Liver (tissue), 9 donors: ENCODE data around the gene CKMT2. TPM values are rescaled to one million over a fixed set of nuclear protein-coding genes. Genes with fewer than 3 reads are reported as not detected.

ENCODE experiments used
- DNase-seq: peaks from one replicate; pipeline ENCODE4 v3.0.0-alpha.2; 2017; ENCODE audit warnings: low spot score
- H3K27ac ChIP-seq, 2 donors: one replicate each; pipeline ENCODE4 v1.7.0; 2013; ENCODE audit warnings: inconsistent platforms in 2 of 2, low read length in 2 of 2, control low read depth in 1 of 2, low read depth in 1 of 2, mild to moderate bottlenecking in 1 of 2
- H3K27me3 ChIP-seq, 4 donors: one replicate each; pipeline versions ENCODE4 v1.6.1 to v1.7.0; 2013; ENCODE audit warnings: low read length in 3 of 4, inconsistent platforms in 1 of 4, mild to moderate bottlenecking in 1 of 4, moderate library complexity in 1 of 4; ENCODE audit not compliant: control insufficient read depth in 4 of 4, insufficient read depth in 4 of 4
- H3K36me3 ChIP-seq, 4 donors: one replicate each; pipeline versions ENCODE4 v1.6.1 to v1.7.0; 2013; ENCODE audit warnings: low read length in 3 of 4, mild to moderate bottlenecking in 3 of 4, low read depth in 1 of 4, moderate library complexity in 1 of 4; ENCODE audit not compliant: control insufficient read depth in 4 of 4, insufficient read depth in 3 of 4
- H3K4me1 ChIP-seq, 4 donors: one replicate each; pipeline versions ENCODE4 v1.6.1 to v1.7.0; 2013; ENCODE audit warnings: low read length in 3 of 4, mild to moderate bottlenecking in 3 of 4, moderate library complexity in 1 of 4; ENCODE audit not compliant: control insufficient read depth in 4 of 4, insufficient read depth in 4 of 4
- H3K4me3 ChIP-seq, 3 donors: one replicate each; pipeline versions ENCODE4 v1.6.1 to v1.7.0; 2013; ENCODE audit warnings: low read length in 3 of 3, control low read depth in 1 of 3, low read depth in 1 of 3, mild to moderate bottlenecking in 1 of 3
- H3K9ac ChIP-seq, 2 donors: one replicate each; pipeline ENCODE4 v1.7.0; 2013; ENCODE audit warnings: low read length in 2 of 2, mild to moderate bottlenecking in 2 of 2, moderate library complexity in 2 of 2, control low read depth in 1 of 2, low read depth in 1 of 2
- H3K9me3 ChIP-seq, 4 donors: one replicate each; pipeline versions ENCODE4 v1.6.1 to v1.7.0; 2013; ENCODE audit warnings: low read length in 3 of 4; ENCODE audit not compliant: control insufficient read depth in 4 of 4
- ATF3 ChIP-seq: IDR thresholded peaks from 2 replicates; pipeline ENCODE4 v1.6.1; 2016; ENCODE audit warnings: antibody characterized with exemption
- CTCF ChIP-seq: fragments of 150-350 bp; IDR thresholded peaks from 2 replicates; pipeline ENCODE4 v1.5.1; 2017; ENCODE audit warnings: improper control_type of control experiment, low read depth, low read length; ENCODE audit not compliant: missing input control
- EGR1 ChIP-seq, 2 donors: IDR thresholded peaks; 2 replicates each; pipeline ENCODE4 v1.6.1; 2016 to 2018; ENCODE audit warnings: antibody characterized with exemption in 2 of 2, low read depth in 2 of 2
- FOXA1 ChIP-seq: IDR thresholded peaks from 2 replicates; pipeline ENCODE4 v1.6.1; 2016; ENCODE audit warnings: antibody characterized with exemption
- FOXA2 ChIP-seq: IDR thresholded peaks from 2 replicates; pipeline ENCODE4 v1.6.1; 2016; ENCODE audit warnings: antibody characterized with exemption
- GABPA ChIP-seq, 2 donors: IDR thresholded peaks in 1 of 2; conservative IDR thresholded peaks in 1 of 2; 2 replicates each; pipeline ENCODE4 v1.6.1; 2016; ENCODE audit warnings: antibody characterized with exemption in 2 of 2, mild to moderate bottlenecking in 1 of 2, moderate library complexity in 1 of 2
- HNF4A ChIP-seq, 2 donors: conservative IDR thresholded peaks; 2 replicates each; pipeline ENCODE4 v1.6.1; 2016; ENCODE audit warnings: antibody characterized with exemption in 2 of 2, mild to moderate bottlenecking in 2 of 2
- HNF4G ChIP-seq: IDR thresholded peaks from 2 replicates; pipeline ENCODE4 v1.6.1; 2016; ENCODE audit warnings: antibody characterized with exemption
- JUND ChIP-seq, 2 donors: IDR thresholded peaks; 2 replicates each; pipeline ENCODE4 v1.6.1; 2016; ENCODE audit warnings: antibody characterized with exemption in 2 of 2
- MAX ChIP-seq: IDR thresholded peaks from 2 replicates; pipeline ENCODE4 v1.6.1; 2016; ENCODE audit warnings: antibody characterized with exemption
- NR2F2 ChIP-seq: IDR thresholded peaks from 2 replicates; pipeline ENCODE4 v1.6.1; 2016; ENCODE audit warnings: antibody characterized with exemption
- RAD21 ChIP-seq, 2 donors: IDR thresholded peaks; 2 replicates each; pipeline ENCODE4 v1.6.1; 2016; ENCODE audit warnings: antibody characterized with exemption in 2 of 2, mild to moderate bottlenecking in 2 of 2
- REST ChIP-seq: IDR thresholded peaks from 2 replicates; pipeline ENCODE4 v1.6.1; 2016; ENCODE audit warnings: antibody characterized with exemption, mild to moderate bottlenecking
- RXRA ChIP-seq, 2 donors: IDR thresholded peaks; 2 replicates each; pipeline ENCODE4 v1.6.1; 2017 to 2018; ENCODE audit warnings: antibody characterized with exemption in 2 of 2, mild to moderate bottlenecking in 1 of 2
- SP1 ChIP-seq: IDR thresholded peaks from 2 replicates; pipeline ENCODE4 v1.6.1; 2018; ENCODE audit warnings: antibody characterized with exemption, mild to moderate bottlenecking
- TAF1 ChIP-seq: conservative IDR thresholded peaks from 2 replicates; pipeline ENCODE4 v1.6.1; 2016; ENCODE audit warnings: antibody characterized with exemption, mild to moderate bottlenecking
- YY1 ChIP-seq: IDR thresholded peaks from 2 replicates; pipeline ENCODE4 v1.6.1; 2016; ENCODE audit warnings: antibody characterized with exemption, mild to moderate bottlenecking
- ZBTB33 ChIP-seq: IDR thresholded peaks from 2 replicates; pipeline ENCODE4 v1.6.1; 2016; ENCODE audit warnings: antibody characterized with exemption
- WGBS: extraction: QIAGEN DNeasy Blood & Tissue Kit; methylation state at CpG from one replicate; pipeline ENCODE4 v1.1.7; 2013; 5-methylcytosine and 5-hydroxymethylcytosine counted together
- polyA plus RNA-seq, 2 donors: library from polyadenylated mRNA; stranded (reverse) in 1 of 2; unstranded in 1 of 2; fragments of 200-250 nt in 1 of 2; fragments of >200 nt in 1 of 2; fragmentation: Nextera tagmentation in 1 of 2; extraction: Ambion mirVana in 1 of 2; gene quantifications; one replicate each; pipeline versions ENCODE4 v1.2.1 to v1.2.3, GENCODE V29; 2013 to 2015
- total RNA-seq, 2 donors: library from RNA; depleted of rRNA; stranded (reverse); fragments of >200 nt; gene quantifications; one replicate each; pipeline ENCODE4 v1.2.3, GENCODE V29; 2014
- donor health status: healthy.
- donor health status: healthy.
- donor health status: healthy.
- donor health status: healthy.
- donor health status: healthy.

CKMT2 gene
- total and polyA plus RNA-seq, 4 donors = 0.20 to 2.6 (median 0.82) TPM

GRCh38 chr5:81241961-81242648 lies 9.0 kb downstream of the CKMT2 start:
- no peak for DNase-seq
- 86% methylated on average over 8 of the region's 8 CpGs for WGBS
- no peak overlapping the region for H3K27ac ChIP-seq

More at GRCh38 chr5:81241961-81242648, 9.0 kb downstream of the CKMT2 start:
- Histone ChIP-seq H3K27me3 (no peaks in the 10 kb centered on the region), H3K4me3 (no peak overlapping the region), H3K9ac (no peak overlapping the region), H3K36me3 (no peaks in the 10 kb centered on the region), H3K4me1 (no peaks in the 10 kb centered on the region), H3K9me3 (no peaks in the 10 kb centered on the region)
- TF ChIP-seq TAF1 (no peak), GABPA (IDR thresholded peaks at IDR 0.05 in 1 of 2, conservative IDR thresholded peaks at IDR 0.05 in 1 of 2) (no peak), REST (no peak), NR2F2 (no peak), YY1 (no peak), FOXA2 (no peak), RAD21 (IDR thresholded peaks at IDR 0.05) (no peak), SP1 (no peak), MAX (no peak), HNF4A (conservative IDR thresholded peaks at IDR 0.05) (no peak), EGR1 (IDR thresholded peaks at IDR 0.05; ENCODE audit: low read depth in 2 of 2) (no peak), JUND (IDR thresholded peaks at IDR 0.05) (no peak), CTCF (no peak), ATF3 (no peak), ZBTB33 (no peak), HNF4G (no peak), FOXA1 (no peak), RXRA (IDR thresholded peaks at IDR 0.05) (no peak)
